ENCODE data around the gene CRYL1. TPM values are rescaled to one million over a fixed set of nuclear protein-coding genes. Genes with fewer than 3 reads are reported as not detected.

The CRYL1 gene
- total RNA-seq, 1 experiment from 2014 or later = 3.0 TPM

DNA sequence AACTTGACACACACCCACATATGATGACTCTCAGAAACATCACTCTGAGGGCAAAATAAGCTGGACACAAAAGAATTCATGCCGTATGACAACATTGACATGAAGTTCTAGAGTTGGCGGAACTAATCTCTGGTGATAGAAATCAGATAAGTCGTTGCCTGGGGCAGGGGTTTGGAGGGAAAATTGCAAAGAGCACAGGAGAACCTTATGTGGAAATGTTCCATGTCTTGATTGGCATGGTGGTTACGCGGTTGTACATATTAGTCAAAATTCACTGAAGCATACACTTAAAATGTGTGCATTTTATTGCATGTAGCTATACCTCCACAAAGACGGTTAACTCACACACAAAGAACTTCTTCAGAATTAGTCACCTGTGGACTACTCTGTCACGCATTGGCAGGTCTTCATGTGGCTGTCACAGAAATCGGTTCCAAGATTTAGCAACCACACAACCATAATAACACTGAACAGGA lies 155.7 kb downstream of the CRYL1 start:
- Histone ChIP-seq H3K9ac (ENCODE audit: low read length) (no peak overlapping the region), H3K79me2 (ENCODE audit: low read length) (no peaks in the 10 kb centered on the region), H3K4me2 (ENCODE audit: low read depth, low read length, poor library complexity, severe bottlenecking) (no peak overlapping the region), H3K4me1 (ENCODE audit: low read length) (no peaks in the 10 kb centered on the region), H4K20me1 (ENCODE audit: insufficient read depth, low read depth, low read length) (no peaks in the 10 kb centered on the region), H3K27me3 (ENCODE audit: low read length) (no peaks in the 10 kb centered on the region), H3K36me3 (ENCODE audit: insufficient read depth, low read length) (no peaks in the 10 kb centered on the region), H3K9me3 (ENCODE audit: low read length) (no peaks in the 10 kb centered on the region), H3K4me3 (ENCODE audit: low read length) (no peak overlapping the region), H3K27ac (ENCODE audit: low read length) (no peak overlapping the region), H2AFZ (ENCODE audit: low read length) (no peak overlapping the region), H3K9me2 (replicated peaks; ENCODE audit: insufficient read depth, low read length) (no peaks in the 10 kb centered on the region)
- DNase-seq = no peak

GRCh38 chr13:20366056-20366455 lies 159.6 kb downstream of the CRYL1 start:
- H3K4me3 ChIP-seq (ENCODE audit: low read length) = no peak overlapping the region
- no peaks in the 10 kb centered on the region for H4K20me1 ChIP-seq (ENCODE audit: insufficient read depth, low read depth, low read length)
- H3K27me3 ChIP-seq (ENCODE audit: low read length) = no peaks in the 10 kb centered on the region
- H2AFZ ChIP-seq (ENCODE audit: low read length) = no peak overlapping the region
- H3K4me1 ChIP-seq (ENCODE audit: low read length) = no peaks in the 10 kb centered on the region
- no peaks in the 10 kb centered on the region for H3K79me2 ChIP-seq (ENCODE audit: low read length)
- no peak overlapping the region for H3K9ac ChIP-seq (ENCODE audit: low read length)
- no peak overlapping the region for H3K4me2 ChIP-seq (ENCODE audit: low read depth, low read length, poor library complexity, severe bottlenecking)
- no peaks in the 10 kb centered on the region for H3K9me2 ChIP-seq (replicated peaks; ENCODE audit: insufficient read depth, low read length)
- H3K36me3 ChIP-seq (ENCODE audit: insufficient read depth, low read length) = no peaks in the 10 kb centered on the region
- no peak overlapping the region for H3K27ac ChIP-seq (ENCODE audit: low read length)
- DNase-seq = no peak
- no peaks in the 10 kb centered on the region for H3K9me3 ChIP-seq (ENCODE audit: low read length)

DNA sequence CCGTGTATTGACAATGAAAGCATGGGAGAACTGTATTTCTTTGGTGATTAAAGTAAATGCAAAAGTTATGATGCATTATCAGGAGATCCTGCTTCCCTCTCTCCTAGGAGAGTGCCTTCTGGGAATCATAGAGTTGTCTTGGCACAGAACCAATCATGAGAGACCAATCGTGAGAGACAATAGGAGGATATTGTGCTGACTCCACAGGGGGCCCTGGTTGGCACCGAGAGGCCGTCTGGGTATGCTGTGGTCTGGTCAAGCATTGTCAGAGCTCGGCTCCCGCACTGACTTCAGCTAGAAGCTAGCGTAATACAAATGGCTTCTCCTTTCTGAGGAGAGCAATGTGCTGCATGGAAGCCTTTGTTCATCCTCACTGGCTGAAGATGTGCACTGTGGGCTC lies 162.1 kb downstream of the CRYL1 start:
- no peak for DNase-seq
- H3K36me3 ChIP-seq (ENCODE audit: insufficient read depth, low read length) = no peaks in the 10 kb centered on the region
- no peak overlapping the region for H2AFZ ChIP-seq (ENCODE audit: low read length)
- no peaks in the 10 kb centered on the region for H3K9me2 ChIP-seq (replicated peaks; ENCODE audit: insufficient read depth, low read length)
- H3K4me3 ChIP-seq (ENCODE audit: low read length) = no peak overlapping the region
- peaks cover 4% of the 10 kb centered on the region; the same call in 1 of the 2 replicates for H3K4me1 ChIP-seq (ENCODE audit: low read length)
- peaks cover 3% of the 10 kb centered on the region; the same call in 1 of the 2 replicates for H3K27me3 ChIP-seq (ENCODE audit: low read length)
- no peaks in the 10 kb centered on the region for H4K20me1 ChIP-seq (ENCODE audit: insufficient read depth, low read depth, low read length)
- no peak overlapping the region for H3K4me2 ChIP-seq (ENCODE audit: low read depth, low read length, poor library complexity, severe bottlenecking)
- no peak overlapping the region for H3K9ac ChIP-seq (ENCODE audit: low read length)
- H3K27ac ChIP-seq (ENCODE audit: low read length) = no peak overlapping the region
- no peaks in the 10 kb centered on the region for H3K9me3 ChIP-seq (ENCODE audit: low read length)
- H3K79me2 ChIP-seq (ENCODE audit: low read length) = no peaks in the 10 kb centered on the region

DNA sequence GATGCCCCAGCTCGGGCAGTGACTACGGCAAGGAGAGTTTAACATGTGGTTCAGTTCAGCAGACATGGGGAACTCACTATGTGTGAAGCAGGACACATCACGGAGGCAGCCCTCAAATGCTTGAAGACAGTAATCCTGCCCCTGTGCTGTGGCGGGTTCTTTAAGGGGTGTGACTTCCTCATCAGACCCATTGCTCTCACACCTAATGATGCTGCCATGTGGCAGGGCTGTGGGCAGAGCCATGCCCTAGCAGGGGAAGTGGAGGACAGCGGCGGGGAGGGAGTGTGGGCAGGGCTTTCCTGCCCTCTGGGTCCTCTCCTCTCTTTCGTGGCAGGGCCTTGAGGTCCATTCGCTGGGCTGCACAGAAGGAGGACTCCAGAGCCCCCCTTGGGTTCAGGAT lies 162.5 kb downstream of the CRYL1 start:
- no peak overlapping the region for H3K27ac ChIP-seq (ENCODE audit: low read length)
- H3K4me3 ChIP-seq (ENCODE audit: low read length) = no peak overlapping the region
- H3K4me2 ChIP-seq (ENCODE audit: low read depth, low read length, poor library complexity, severe bottlenecking) = no peak overlapping the region
- H4K20me1 ChIP-seq (ENCODE audit: insufficient read depth, low read depth, low read length) = no peaks in the 10 kb centered on the region
- no peaks in the 10 kb centered on the region for H3K9me3 ChIP-seq (ENCODE audit: low read length)
- no peak overlapping the region for H3K9ac ChIP-seq (ENCODE audit: low read length)
- H3K36me3 ChIP-seq (ENCODE audit: insufficient read depth, low read length) = no peaks in the 10 kb centered on the region
- no peak for DNase-seq
- no peaks in the 10 kb centered on the region for H3K79me2 ChIP-seq (ENCODE audit: low read length)
- no peaks in the 10 kb centered on the region for H3K9me2 ChIP-seq (replicated peaks; ENCODE audit: insufficient read depth, low read length)
- peaks cover 3% of the 10 kb centered on the region; the same call in 1 of the 2 replicates for H3K27me3 ChIP-seq (ENCODE audit: low read length)
- H3K4me1 ChIP-seq (ENCODE audit: low read length) = peaks cover 4% of the 10 kb centered on the region; the same call in 1 of the 2 replicates
- no peak overlapping the region for H2AFZ ChIP-seq (ENCODE audit: low read length)

DNA sequence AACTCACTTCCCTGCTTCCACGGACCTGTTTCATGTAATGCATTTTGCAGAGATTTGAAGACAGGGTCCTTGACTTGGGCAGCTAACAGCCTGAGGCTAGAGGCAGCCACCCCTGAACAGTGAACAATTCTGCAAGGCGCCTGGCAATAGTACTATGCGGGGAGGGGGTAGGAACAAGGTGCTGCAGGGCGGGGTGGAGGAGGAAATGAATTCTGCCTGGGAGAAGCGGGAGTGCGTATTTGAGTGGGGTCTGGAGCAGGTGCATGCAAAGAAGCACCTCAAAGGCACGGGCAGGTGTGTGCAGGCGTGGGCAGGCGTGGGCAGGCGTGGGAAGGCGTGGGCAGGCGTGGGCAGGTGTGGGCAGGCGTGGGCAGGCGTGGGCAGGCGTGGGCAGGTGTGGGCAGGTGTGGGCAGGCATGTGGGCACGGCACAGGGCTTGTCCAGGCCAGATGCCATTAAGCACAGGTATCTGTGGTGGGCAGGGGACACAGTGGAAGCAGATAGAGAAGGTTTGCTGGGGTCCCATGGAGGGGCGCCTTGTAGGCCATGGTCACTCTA lies 163.1 kb downstream of the CRYL1 start:
- H3K9me2 ChIP-seq (replicated peaks; ENCODE audit: insufficient read depth, low read length) = no peaks in the 10 kb centered on the region
- no peak overlapping the region for H3K4me3 ChIP-seq (ENCODE audit: low read length)
- H3K36me3 ChIP-seq (ENCODE audit: insufficient read depth, low read length) = no peaks in the 10 kb centered on the region
- no peak overlapping the region for H2AFZ ChIP-seq (ENCODE audit: low read length)
- H3K9me3 ChIP-seq (ENCODE audit: low read length) = no peaks in the 10 kb centered on the region
- H3K4me2 ChIP-seq (ENCODE audit: low read depth, low read length, poor library complexity, severe bottlenecking) = no peak overlapping the region
- H3K9ac ChIP-seq (ENCODE audit: low read length) = no peak overlapping the region
- H3K4me1 ChIP-seq (ENCODE audit: low read length) = peaks cover 4% of the 10 kb centered on the region; the same call in 1 of the 2 replicates
- no peaks in the 10 kb centered on the region for H3K79me2 ChIP-seq (ENCODE audit: low read length)
- DNase-seq = no peak
- H3K27ac ChIP-seq (ENCODE audit: low read length) = no peak overlapping the region
- H3K27me3 ChIP-seq (ENCODE audit: low read length) = peaks cover 3% of the 10 kb centered on the region; the same call in 1 of the 2 replicates
- no peaks in the 10 kb centered on the region for H4K20me1 ChIP-seq (ENCODE audit: insufficient read depth, low read depth, low read length)

GRCh38 chr13:20360835-20361412 lies 164.7 kb downstream of the CRYL1 start:
- Histone ChIP-seq H4K20me1 (ENCODE audit: insufficient read depth, low read depth, low read length) (no peaks in the 10 kb centered on the region), H3K27ac (ENCODE audit: low read length) (no peak overlapping the region), H3K4me1 (ENCODE audit: low read length) (peaks cover 4% of the 10 kb centered on the region; the same call in 1 of the 2 replicates), H3K4me2 (ENCODE audit: low read depth, low read length, poor library complexity, severe bottlenecking) (no peak overlapping the region), H3K9ac (ENCODE audit: low read length) (no peak overlapping the region), H3K9me3 (ENCODE audit: low read length) (no peaks in the 10 kb centered on the region), H3K9me2 (replicated peaks; ENCODE audit: insufficient read depth, low read length) (no peaks in the 10 kb centered on the region), H3K79me2 (ENCODE audit: low read length) (no peaks in the 10 kb centered on the region), H3K4me3 (ENCODE audit: low read length) (no peak overlapping the region), H3K27me3 (ENCODE audit: low read length) (peaks cover 3% of the 10 kb centered on the region; the same call in 1 of the 2 replicates), H2AFZ (ENCODE audit: low read length) (no peak overlapping the region), H3K36me3 (ENCODE audit: insufficient read depth, low read length) (no peaks in the 10 kb centered on the region)
- no peak for DNase-seq

DNA sequence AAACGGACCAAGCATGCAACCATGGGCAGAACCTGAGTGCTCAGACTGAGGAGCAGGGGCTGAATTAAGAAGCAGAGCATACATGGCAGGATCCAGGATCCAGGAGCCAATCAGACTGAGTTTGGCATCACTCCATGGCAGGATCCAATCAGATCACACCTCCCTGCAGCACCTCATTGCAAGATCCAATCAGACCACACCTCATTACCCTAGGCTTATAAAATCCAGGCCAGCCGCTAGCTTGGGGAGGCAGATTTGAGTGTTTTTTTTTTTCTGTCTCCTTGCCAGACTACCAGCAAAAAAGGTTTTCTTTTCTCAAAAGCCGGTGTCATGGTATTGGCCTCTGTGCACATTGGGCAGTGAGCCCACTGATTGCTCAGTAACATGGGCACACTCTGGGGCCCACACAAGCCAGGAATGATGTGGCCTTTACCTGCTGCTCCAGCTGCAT lies 165.6 kb downstream of the CRYL1 start:
- no peak overlapping the region for H3K27ac ChIP-seq (ENCODE audit: low read length)

DNA sequence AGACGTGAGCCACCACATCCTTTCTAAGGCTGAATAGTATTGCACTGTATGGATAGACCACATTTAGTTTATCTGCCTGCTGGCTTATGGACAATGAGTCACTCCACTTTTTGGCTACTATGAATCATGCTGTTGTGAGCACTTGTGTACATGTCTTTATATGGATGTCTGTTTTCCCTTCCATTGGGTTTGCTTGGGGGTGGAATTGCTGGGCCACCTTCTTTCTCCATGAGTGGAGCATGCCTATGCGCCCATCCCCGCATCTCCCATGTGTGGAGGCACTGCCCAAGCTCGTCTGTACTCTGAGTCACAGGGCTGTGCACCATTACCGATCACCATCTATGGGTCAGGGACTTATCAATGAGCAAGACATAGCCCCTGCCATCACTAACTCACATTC lies 166.3 kb downstream of the CRYL1 start:
- no peaks in the 10 kb centered on the region for H3K9me3 ChIP-seq (ENCODE audit: low read length)
- H3K36me3 ChIP-seq (ENCODE audit: insufficient read depth, low read length) = no peaks in the 10 kb centered on the region
- H3K4me1 ChIP-seq (ENCODE audit: low read length) = peaks cover 4% of the 10 kb centered on the region; the same call in 1 of the 2 replicates
- peaks cover 3% of the 10 kb centered on the region; the same call in 1 of the 2 replicates for H3K27me3 ChIP-seq (ENCODE audit: low read length)
- no peak for DNase-seq
- no peaks in the 10 kb centered on the region for H3K79me2 ChIP-seq (ENCODE audit: low read length)
- H3K9ac ChIP-seq (ENCODE audit: low read length) = no peak overlapping the region
- no peaks in the 10 kb centered on the region for H3K9me2 ChIP-seq (replicated peaks; ENCODE audit: insufficient read depth, low read length)
- H2AFZ ChIP-seq (ENCODE audit: low read length) = no peak overlapping the region
- no peaks in the 10 kb centered on the region for H4K20me1 ChIP-seq (ENCODE audit: insufficient read depth, low read depth, low read length)
- no peak overlapping the region for H3K4me2 ChIP-seq (ENCODE audit: low read depth, low read length, poor library complexity, severe bottlenecking)
- no peak overlapping the region for H3K27ac ChIP-seq (ENCODE audit: low read length)
- no peak overlapping the region for H3K4me3 ChIP-seq (ENCODE audit: low read length)

More for the DNA sequence above, 165.6 kb downstream of the CRYL1 start:
- DNase-seq = peak; percentile 63
- no peaks in the 10 kb centered on the region for H4K20me1 ChIP-seq (ENCODE audit: insufficient read depth, low read depth, low read length)
- no peaks in the 10 kb centered on the region for H3K9me2 ChIP-seq (replicated peaks; ENCODE audit: insufficient read depth, low read length)
- no peak overlapping the region for H2AFZ ChIP-seq (ENCODE audit: low read length)
- no peaks in the 10 kb centered on the region for H3K36me3 ChIP-seq (ENCODE audit: insufficient read depth, low read length)
- peaks cover 3% of the 10 kb centered on the region; the same call in 1 of the 2 replicates for H3K27me3 ChIP-seq (ENCODE audit: low read length)
- H3K79me2 ChIP-seq (ENCODE audit: low read length) = no peaks in the 10 kb centered on the region
- H3K4me1 ChIP-seq (ENCODE audit: low read length) = peaks cover 4% of the 10 kb centered on the region; the same call in 1 of the 2 replicates
- H3K4me2 ChIP-seq (ENCODE audit: low read depth, low read length, poor library complexity, severe bottlenecking) = no peak overlapping the region
- no peaks in the 10 kb centered on the region for H3K9me3 ChIP-seq (ENCODE audit: low read length)
- no peak overlapping the region for H3K4me3 ChIP-seq (ENCODE audit: low read length)
- H3K9ac ChIP-seq (ENCODE audit: low read length) = no peak overlapping the region

All from Karpas-422 (cell line).